KMS-11 (cell line): ENCODE data around the gene ARMH4.

ENCODE experiments used
- H2AFZ ChIP-seq: fragments of 200-600 bp; sonication (generic); 2 replicates; pipeline ENCODE4 v1.6.1; 2016; ENCODE audit warnings: antibody characterized with exemption, mixed run types, low read depth
- H3K27ac ChIP-seq: fragments of 200-600 bp; sonication (generic); 2 replicates; pipeline ENCODE4 v1.6.1; 2016; ENCODE audit warnings: mild to moderate bottlenecking, mixed run types
- H3K27me3 ChIP-seq: fragments of 200-600 bp; sonication (generic); 2 replicates; pipeline ENCODE4 v1.6.1; 2017; ENCODE audit warnings: mild to moderate bottlenecking, low read depth, mixed run types, moderate library complexity; ENCODE audit not compliant: insufficient read depth
- H3K36me3 ChIP-seq: fragments of 200-600 bp; sonication (generic); 2 replicates; pipeline ENCODE4 v1.6.1; 2017; ENCODE audit warnings: mild to moderate bottlenecking, mixed run types; ENCODE audit not compliant: insufficient read depth
- H3K4me1 ChIP-seq: fragments of 200-600 bp; sonication (generic); 2 replicates; pipeline ENCODE4 v1.6.1; 2016; ENCODE audit warnings: mild to moderate bottlenecking, low read depth, mixed run types; ENCODE audit not compliant: poor library complexity, severe bottlenecking
- H3K4me2 ChIP-seq: fragments of 200-600 bp; sonication (generic); 2 replicates; pipeline ENCODE4 v1.7.0; 2016; ENCODE audit warnings: mild to moderate bottlenecking, mixed run types
- H3K4me3 ChIP-seq: fragments of 200-600 bp; sonication (generic); IDR thresholded peaks from 2 replicates; pipeline ENCODE4 v1.6.1; 2017; ENCODE audit warnings: low read depth, low read length, mixed read lengths; ENCODE audit not compliant: insufficient read depth
- H3K79me2 ChIP-seq: fragments of 200-600 bp; sonication (generic); 2 replicates; pipeline ENCODE4 v1.6.1; 2016; ENCODE audit warnings: low read depth, mixed run types; ENCODE audit not compliant: insufficient read depth
- H3K9ac ChIP-seq: fragments of 200-600 bp; sonication (generic); 2 replicates; pipeline ENCODE4 v1.6.1; 2016; ENCODE audit warnings: mild to moderate bottlenecking, mixed run types
- H4K20me1 ChIP-seq: fragments of 200-600 bp; sonication (generic); 2 replicates; pipeline ENCODE4 v1.6.1; 2016; ENCODE audit warnings: mild to moderate bottlenecking, mixed run types; ENCODE audit not compliant: insufficient read depth
- TF ChIP-seq, protein P1 (sequence below): fragments of 200-600 bp; sonication (generic); conservative IDR thresholded peaks from 2 replicates; pipeline ENCODE4 v1.6.1; 2017; ENCODE audit warnings: low read depth, mild to moderate bottlenecking, antibody characterized with exemption, low read length, moderate library complexity, mixed read lengths

Gene ARMH4

DNA sequence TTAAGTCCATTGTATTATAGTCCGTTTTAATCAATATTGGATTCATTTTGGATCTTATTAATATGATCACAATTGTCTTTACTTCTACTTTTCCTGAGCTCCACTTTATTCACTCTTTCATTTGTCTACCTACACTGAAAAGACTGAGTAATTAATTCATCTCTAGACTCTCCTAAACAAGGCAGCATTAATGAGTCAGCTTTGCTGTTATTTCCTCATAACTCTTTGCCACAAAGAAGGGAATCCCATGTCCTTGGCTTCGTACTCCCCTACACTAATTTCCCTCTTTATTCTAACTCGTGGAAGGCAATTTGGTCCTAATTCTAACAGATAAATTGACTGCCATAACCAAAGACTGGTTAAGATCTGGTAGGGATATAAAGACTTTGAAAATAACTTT lies 91.9 kb downstream of the ARMH4 start:
- TF ChIP-seq, protein P1, sequence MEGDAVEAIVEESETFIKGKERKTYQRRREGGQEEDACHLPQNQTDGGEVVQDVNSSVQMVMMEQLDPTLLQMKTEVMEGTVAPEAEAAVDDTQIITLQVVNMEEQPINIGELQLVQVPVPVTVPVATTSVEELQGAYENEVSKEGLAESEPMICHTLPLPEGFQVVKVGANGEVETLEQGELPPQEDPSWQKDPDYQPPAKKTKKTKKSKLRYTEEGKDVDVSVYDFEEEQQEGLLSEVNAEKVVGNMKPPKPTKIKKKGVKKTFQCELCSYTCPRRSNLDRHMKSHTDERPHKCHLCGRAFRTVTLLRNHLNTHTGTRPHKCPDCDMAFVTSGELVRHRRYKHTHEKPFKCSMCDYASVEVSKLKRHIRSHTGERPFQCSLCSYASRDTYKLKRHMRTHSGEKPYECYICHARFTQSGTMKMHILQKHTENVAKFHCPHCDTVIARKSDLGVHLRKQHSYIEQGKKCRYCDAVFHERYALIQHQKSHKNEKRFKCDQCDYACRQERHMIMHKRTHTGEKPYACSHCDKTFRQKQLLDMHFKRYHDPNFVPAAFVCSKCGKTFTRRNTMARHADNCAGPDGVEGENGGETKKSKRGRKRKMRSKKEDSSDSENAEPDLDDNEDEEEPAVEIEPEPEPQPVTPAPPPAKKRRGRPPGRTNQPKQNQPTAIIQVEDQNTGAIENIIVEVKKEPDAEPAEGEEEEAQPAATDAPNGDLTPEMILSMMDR: no peak
- H3K4me2 ChIP-seq: no peak overlapping the region

DNA sequence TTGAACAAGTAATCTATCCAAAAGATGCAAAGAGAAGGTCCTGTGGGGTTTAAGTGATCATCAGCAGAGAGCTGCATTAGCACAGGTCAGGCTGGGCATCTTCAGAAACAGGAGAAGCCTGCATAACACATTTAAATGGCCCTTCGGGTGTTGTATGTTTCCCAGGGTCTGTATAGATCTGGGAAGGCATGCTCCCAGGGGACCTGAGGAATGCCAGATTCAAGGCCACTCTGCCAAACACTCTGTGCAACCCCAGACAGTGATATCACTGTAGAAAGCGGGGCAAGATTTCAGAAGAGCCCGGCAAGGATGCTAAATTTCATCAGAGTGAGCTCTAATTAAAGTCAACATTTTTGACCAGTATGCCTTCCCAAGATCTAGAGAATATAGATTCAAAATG lies 92.9 kb downstream of the ARMH4 start:
- Histone ChIP-seq H2AFZ (no peak overlapping the region), H3K9ac (no peak overlapping the region), H3K27me3 (no peaks in the 10 kb centered on the region), H3K4me2 (no peak overlapping the region), H4K20me1 (no peaks in the 10 kb centered on the region), H3K36me3 (no peaks in the 10 kb centered on the region), H3K4me1 (no peaks in the 10 kb centered on the region), H3K79me2 (no peaks in the 10 kb centered on the region), H3K4me3 (no peak overlapping the region), H3K27ac (no peak overlapping the region)
- TF ChIP-seq, protein P1: no peak

More for the DNA sequence above, 91.9 kb downstream of the ARMH4 start:
- H2AFZ ChIP-seq: no peak overlapping the region
- no peak overlapping the region for H3K4me3 ChIP-seq
- H3K27ac ChIP-seq: no peak overlapping the region
- H3K36me3 ChIP-seq: no peaks in the 10 kb centered on the region
- no peak overlapping the region for H3K9ac ChIP-seq
- H3K27me3 ChIP-seq: no peaks in the 10 kb centered on the region
- H3K4me1 ChIP-seq: no peaks in the 10 kb centered on the region
- H3K79me2 ChIP-seq: no peaks in the 10 kb centered on the region
- H4K20me1 ChIP-seq: no peaks in the 10 kb centered on the region

DNA sequence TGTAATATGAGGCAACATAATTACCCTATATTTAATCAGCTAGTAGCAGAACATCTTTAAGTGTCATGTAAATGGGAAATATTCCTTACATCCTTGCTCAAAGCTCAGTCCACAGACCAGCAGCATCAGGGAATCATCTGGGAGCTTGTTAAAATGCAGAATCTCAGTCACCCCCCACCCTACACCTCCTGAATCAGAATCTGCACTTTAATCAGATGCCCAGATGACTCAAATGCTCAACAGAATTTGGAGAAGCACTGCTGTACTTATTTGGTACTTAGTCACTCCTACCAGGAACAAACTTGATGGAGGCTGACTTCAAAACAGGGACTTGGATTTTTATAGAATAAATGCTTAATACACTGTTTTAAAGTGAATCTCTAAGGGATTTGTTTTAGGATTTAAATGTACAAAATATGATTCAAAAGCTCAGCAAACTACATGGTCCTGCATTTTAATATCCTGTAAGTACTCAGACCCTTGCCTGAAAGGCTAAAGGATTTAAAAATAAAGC lies 96.5 kb downstream of the ARMH4 start:
- no peaks in the 10 kb centered on the region for H4K20me1 ChIP-seq
- no peak overlapping the region for H3K4me2 ChIP-seq
- H3K27ac ChIP-seq: no peak overlapping the region
- TF ChIP-seq, protein P1: no peak
- no peak overlapping the region for H2AFZ ChIP-seq
- H3K9ac ChIP-seq: no peak overlapping the region
- H3K36me3 ChIP-seq: no peaks in the 10 kb centered on the region
- H3K27me3 ChIP-seq: no peaks in the 10 kb centered on the region
- no peaks in the 10 kb centered on the region for H3K4me1 ChIP-seq
- no peak overlapping the region for H3K4me3 ChIP-seq
- no peaks in the 10 kb centered on the region for H3K79me2 ChIP-seq

DNA sequence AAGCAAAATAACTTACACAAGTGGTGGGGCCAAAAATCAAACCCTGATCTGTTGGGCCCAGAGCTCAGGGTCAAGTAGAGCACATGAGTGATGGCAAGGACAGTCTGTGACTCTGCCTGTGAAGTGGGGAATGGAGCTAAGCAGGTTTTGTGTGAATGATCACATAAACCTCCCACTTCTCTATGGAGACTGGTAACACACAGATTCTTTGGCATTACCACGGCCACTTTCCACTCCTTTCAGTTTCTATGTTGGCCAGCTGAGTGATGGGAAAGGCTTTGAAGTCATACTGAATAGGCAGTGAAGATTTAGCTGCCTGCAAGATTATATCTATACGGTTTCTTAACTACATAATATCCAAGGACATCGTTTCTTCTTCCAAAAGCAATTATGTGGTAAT lies 97.9 kb downstream of the ARMH4 start:
- Histone ChIP-seq H3K4me2 (no peak overlapping the region), H4K20me1 (no peaks in the 10 kb centered on the region), H3K4me3 (no peak overlapping the region), H2AFZ (no peak overlapping the region), H3K79me2 (no peaks in the 10 kb centered on the region), H3K9ac (no peak overlapping the region), H3K27me3 (no peaks in the 10 kb centered on the region), H3K4me1 (no peaks in the 10 kb centered on the region), H3K36me3 (no peaks in the 10 kb centered on the region), H3K27ac (no peak overlapping the region)
- TF ChIP-seq, protein P1: no peak
